ENCODE results near the gene NDUFB1.
A peak's percentile ranks its signal among the peaks of the same experiment; 100 is the strongest.

DNA sequence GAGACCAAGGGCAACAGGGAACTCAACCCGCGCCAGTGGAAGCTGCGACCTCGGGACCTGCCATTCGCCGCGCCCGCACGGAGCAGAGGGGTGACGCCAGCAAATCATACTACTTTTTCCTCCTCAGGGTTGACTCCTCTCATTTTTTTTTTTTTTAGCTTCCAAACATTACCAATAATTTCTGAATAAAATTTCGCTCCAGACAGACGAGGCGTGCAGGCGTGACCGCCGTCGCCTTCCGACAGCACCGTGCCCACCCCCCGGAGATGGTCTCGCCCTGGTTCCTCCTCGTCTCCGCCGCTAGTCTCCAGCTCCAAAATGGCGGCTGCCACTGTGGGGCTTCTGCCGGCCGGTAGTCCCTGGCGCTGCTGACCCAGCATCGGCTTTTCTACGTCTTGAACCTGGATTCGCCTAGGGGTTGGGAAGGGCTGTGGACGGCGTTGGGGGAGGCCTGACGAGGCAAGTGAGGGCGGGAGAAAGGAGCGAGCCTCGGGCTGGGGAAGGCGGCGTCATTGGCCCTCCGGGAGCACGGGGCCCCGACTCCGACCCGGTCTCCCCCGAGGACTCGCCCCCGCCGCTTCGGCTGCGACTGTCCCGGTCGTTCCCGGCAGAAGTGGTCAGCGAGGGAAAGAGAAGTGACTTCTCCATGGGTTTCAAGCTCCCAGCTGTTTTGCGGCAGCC, at the start of gene NDUFB1, which contains the start of gene CPSF2:
- peak; percentile 95 for TF ChIP-seq POLR2A (IDR thresholded peaks at IDR 0.05; ENCODE audit: low read length)
- TF ChIP-seq GATA1 (IDR thresholded peaks at IDR 0.05; ENCODE audit: low read depth, low read length): no peak
